ENCODE results near the gene PCNT. TPM values are rescaled to one million over a fixed set of nuclear protein-coding genes. Genes with fewer than 3 reads are reported as not detected.

PCNT gene
- total and polyA plus RNA-seq, 10 of the 15 experiments (the other 5 are each of a cell fraction or from before 2014, with no cell fraction given) = 2.9 to 39.6 (median 20.5) TPM

DNA sequence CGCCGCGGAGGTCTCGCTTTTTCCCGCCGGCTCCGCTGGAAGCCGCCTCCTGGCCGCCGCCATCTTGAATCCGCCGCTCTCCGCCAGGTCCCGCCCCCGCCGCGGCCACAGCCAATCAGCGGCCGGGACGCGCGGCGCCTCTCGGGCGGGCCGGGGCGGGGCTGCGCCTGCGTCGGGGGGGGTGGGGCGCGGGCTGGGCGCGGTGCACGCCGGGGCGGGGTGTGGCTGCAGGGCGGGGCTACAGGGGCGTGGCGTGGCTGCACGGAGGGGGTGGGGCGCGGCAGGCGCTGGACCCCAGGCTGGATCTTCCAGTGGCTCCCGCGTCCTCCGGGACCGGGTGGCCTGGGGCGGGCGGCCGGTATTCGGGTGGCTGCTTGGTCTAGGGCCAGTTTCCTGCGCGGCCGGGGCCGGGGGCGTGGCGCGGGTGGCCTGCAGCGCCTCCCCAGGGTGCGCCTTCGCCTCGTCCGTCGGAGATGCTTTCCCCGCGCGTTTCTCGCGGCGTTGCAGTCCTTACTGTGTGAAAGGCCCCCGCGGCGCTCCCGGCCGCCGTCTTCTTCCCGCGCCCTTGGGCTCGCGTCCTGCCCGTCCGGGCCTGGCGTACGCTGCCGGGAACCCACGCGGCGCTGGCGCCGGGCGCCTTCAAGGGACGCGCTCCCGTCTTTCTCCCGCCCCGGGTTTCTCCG, 575 bp downstream of the PCNT start (continued):
- TF ChIP-seq, protein P1, sequence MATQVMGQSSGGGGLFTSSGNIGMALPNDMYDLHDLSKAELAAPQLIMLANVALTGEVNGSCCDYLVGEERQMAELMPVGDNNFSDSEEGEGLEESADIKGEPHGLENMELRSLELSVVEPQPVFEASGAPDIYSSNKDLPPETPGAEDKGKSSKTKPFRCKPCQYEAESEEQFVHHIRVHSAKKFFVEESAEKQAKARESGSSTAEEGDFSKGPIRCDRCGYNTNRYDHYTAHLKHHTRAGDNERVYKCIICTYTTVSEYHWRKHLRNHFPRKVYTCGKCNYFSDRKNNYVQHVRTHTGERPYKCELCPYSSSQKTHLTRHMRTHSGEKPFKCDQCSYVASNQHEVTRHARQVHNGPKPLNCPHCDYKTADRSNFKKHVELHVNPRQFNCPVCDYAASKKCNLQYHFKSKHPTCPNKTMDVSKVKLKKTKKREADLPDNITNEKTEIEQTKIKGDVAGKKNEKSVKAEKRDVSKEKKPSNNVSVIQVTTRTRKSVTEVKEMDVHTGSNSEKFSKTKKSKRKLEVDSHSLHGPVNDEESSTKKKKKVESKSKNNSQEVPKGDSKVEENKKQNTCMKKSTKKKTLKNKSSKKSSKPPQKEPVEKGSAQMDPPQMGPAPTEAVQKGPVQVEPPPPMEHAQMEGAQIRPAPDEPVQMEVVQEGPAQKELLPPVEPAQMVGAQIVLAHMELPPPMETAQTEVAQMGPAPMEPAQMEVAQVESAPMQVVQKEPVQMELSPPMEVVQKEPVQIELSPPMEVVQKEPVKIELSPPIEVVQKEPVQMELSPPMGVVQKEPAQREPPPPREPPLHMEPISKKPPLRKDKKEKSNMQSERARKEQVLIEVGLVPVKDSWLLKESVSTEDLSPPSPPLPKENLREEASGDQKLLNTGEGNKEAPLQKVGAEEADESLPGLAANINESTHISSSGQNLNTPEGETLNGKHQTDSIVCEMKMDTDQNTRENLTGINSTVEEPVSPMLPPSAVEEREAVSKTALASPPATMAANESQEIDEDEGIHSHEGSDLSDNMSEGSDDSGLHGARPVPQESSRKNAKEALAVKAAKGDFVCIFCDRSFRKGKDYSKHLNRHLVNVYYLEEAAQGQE (IDR thresholded peaks at IDR 0.05; ENCODE audit: low read depth, low read length) = no peak
- TF ChIP-seq BCL11A (IDR thresholded peaks at IDR 0.05; ENCODE audit: low read depth, low read length) = no peak
- TF ChIP-seq, protein P2, sequence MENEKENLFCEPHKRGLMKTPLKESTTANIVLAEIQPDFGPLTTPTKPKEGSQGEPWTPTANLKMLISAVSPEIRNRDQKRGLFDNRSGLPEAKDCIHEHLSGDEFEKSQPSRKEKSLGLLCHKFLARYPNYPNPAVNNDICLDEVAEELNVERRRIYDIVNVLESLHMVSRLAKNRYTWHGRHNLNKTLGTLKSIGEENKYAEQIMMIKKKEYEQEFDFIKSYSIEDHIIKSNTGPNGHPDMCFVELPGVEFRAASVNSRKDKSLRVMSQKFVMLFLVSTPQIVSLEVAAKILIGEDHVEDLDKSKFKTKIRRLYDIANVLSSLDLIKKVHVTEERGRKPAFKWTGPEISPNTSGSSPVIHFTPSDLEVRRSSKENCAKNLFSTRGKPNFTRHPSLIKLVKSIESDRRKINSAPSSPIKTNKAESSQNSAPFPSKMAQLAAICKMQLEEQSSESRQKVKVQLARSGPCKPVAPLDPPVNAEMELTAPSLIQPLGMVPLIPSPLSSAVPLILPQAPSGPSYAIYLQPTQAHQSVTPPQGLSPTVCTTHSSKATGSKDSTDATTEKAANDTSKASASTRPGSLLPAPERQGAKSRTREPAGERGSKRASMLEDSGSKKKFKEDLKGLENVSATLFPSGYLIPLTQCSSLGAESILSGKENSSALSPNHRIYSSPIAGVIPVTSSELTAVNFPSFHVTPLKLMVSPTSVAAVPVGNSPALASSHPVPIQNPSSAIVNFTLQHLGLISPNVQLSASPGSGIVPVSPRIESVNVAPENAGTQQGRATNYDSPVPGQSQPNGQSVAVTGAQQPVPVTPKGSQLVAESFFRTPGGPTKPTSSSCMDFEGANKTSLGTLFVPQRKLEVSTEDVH (IDR thresholded peaks at IDR 0.05; ENCODE audit: low read depth, partially characterized antibody) = no peak
- TF ChIP-seq, protein P3, sequence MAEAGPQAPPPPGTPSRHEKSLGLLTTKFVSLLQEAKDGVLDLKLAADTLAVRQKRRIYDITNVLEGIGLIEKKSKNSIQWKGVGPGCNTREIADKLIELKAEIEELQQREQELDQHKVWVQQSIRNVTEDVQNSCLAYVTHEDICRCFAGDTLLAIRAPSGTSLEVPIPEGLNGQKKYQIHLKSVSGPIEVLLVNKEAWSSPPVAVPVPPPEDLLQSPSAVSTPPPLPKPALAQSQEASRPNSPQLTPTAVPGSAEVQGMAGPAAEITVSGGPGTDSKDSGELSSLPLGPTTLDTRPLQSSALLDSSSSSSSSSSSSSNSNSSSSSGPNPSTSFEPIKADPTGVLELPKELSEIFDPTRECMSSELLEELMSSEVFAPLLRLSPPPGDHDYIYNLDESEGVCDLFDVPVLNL (IDR thresholded peaks at IDR 0.05; ENCODE audit: low read depth, low read length) = peak; percentile 90
- no peak for TF ChIP-seq ZNF207 (IDR thresholded peaks at IDR 0.05; ENCODE audit: borderline replicate concordance)
- no peak for TF ChIP-seq SREBF1 (IDR thresholded peaks at IDR 0.05; ENCODE audit: low read length)
- TF ChIP-seq CREB1 (IDR thresholded peaks at IDR 0.05; ENCODE audit: low read depth) = no peak
- no peak for TF ChIP-seq POLR2AphosphoS5 (IDR thresholded peaks at IDR 0.05; ENCODE audit: low read length)
- 0 out of 2 replicates have a peak, but pooled peaks have one; percentile 68 for TF ChIP-seq RB1 (IDR thresholded peaks at IDR 0.05; ENCODE audit: borderline replicate concordance)
- TF ChIP-seq, protein P4, sequence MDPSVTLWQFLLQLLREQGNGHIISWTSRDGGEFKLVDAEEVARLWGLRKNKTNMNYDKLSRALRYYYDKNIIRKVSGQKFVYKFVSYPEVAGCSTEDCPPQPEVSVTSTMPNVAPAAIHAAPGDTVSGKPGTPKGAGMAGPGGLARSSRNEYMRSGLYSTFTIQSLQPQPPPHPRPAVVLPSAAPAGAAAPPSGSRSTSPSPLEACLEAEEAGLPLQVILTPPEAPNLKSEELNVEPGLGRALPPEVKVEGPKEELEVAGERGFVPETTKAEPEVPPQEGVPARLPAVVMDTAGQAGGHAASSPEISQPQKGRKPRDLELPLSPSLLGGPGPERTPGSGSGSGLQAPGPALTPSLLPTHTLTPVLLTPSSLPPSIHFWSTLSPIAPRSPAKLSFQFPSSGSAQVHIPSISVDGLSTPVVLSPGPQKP (IDR thresholded peaks at IDR 0.05; ENCODE audit: low read depth, low read length) = no peak
- no peak for TF ChIP-seq MTA2 (IDR thresholded peaks at IDR 0.05; ENCODE audit: low read depth)
- TF ChIP-seq, protein P5, sequence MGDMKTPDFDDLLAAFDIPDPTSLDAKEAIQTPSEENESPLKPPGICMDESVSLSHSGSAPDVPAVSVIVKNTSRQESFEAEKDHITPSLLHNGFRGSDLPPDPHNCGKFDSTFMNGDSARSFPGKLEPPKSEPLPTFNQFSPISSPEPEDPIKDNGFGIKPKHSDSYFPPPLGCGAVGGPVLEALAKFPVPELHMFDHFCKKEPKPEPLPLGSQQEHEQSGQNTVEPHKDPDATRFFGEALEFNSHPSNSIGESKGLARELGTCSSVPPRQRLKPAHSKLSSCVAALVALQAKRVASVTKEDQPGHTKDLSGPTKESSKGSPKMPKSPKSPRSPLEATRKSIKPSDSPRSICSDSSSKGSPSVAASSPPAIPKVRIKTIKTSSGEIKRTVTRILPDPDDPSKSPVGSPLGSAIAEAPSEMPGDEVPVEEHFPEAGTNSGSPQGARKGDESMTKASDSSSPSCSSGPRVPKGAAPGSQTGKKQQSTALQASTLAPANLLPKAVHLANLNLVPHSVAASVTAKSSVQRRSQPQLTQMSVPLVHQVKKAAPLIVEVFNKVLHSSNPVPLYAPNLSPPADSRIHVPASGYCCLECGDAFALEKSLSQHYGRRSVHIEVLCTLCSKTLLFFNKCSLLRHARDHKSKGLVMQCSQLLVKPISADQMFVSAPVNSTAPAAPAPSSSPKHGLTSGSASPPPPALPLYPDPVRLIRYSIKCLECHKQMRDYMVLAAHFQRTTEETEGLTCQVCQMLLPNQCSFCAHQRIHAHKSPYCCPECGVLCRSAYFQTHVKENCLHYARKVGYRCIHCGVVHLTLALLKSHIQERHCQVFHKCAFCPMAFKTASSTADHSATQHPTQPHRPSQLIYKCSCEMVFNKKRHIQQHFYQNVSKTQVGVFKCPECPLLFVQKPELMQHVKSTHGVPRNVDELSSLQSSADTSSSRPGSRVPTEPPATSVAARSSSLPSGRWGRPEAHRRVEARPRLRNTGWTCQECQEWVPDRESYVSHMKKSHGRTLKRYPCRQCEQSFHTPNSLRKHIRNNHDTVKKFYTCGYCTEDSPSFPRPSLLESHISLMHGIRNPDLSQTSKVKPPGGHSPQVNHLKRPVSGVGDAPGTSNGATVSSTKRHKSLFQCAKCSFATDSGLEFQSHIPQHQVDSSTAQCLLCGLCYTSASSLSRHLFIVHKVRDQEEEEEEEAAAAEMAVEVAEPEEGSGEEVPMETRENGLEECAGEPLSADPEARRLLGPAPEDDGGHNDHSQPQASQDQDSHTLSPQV (IDR thresholded peaks at IDR 0.05) = no peak
- no peak for TF ChIP-seq RAD51 (IDR thresholded peaks at IDR 0.05)
- no peak for TF ChIP-seq SMAD1 (IDR thresholded peaks at IDR 0.05; ENCODE audit: low read depth, partially characterized antibody)
